IPS DF 6.9 (cell line): ENCODE data around the gene NVL.
A peak's percentile ranks its signal among the peaks of the same experiment; 100 is the strongest.

Experiments used
- DNase-seq: peaks from one replicate; pipeline ENCODE4 v3.0.0-alpha.2; 2013; ENCODE audit warnings: low read depth, low spot score
- H3K27ac ChIP-seq: one replicate; pipeline ENCODE4 v1.5.1; 2013; ENCODE audit warnings: low read length, control low read depth
- H3K27me3 ChIP-seq: 2 replicates; pipeline ENCODE4 v1.6.1; 2013; ENCODE audit warnings: mild to moderate bottlenecking, low read length; ENCODE audit not compliant: control insufficient read depth, insufficient read depth
- H3K36me3 ChIP-seq: 2 replicates; pipeline ENCODE4 v1.6.1; 2013; ENCODE audit warnings: low read length; ENCODE audit not compliant: control insufficient read depth, insufficient read depth
- H3K4me1 ChIP-seq: 2 replicates; pipeline ENCODE4 v1.6.1; 2013; ENCODE audit warnings: low read length; ENCODE audit not compliant: control insufficient read depth, insufficient read depth
- H3K4me3 ChIP-seq: 2 replicates; pipeline ENCODE4 v1.5.1; 2013; ENCODE audit warnings: mild to moderate bottlenecking, low read length
- H3K9me3 ChIP-seq: 2 replicates; pipeline ENCODE4 v1.6.1; 2013; ENCODE audit warnings: low read length, inconsistent platforms; ENCODE audit not compliant: control insufficient read depth, insufficient read depth
- WGBS: extraction: QIAGEN DNeasy Blood & Tissue Kit; methylation state at CpG from one replicate; pipeline ENCODE4 v1.1.7; 2013; ENCODE audit warnings: mixed read lengths, missing lambda C conversion rate; ENCODE audit not compliant: insufficient read length, insufficient coverage; 5-methylcytosine and 5-hydroxymethylcytosine counted together

NVL gene

DNA sequence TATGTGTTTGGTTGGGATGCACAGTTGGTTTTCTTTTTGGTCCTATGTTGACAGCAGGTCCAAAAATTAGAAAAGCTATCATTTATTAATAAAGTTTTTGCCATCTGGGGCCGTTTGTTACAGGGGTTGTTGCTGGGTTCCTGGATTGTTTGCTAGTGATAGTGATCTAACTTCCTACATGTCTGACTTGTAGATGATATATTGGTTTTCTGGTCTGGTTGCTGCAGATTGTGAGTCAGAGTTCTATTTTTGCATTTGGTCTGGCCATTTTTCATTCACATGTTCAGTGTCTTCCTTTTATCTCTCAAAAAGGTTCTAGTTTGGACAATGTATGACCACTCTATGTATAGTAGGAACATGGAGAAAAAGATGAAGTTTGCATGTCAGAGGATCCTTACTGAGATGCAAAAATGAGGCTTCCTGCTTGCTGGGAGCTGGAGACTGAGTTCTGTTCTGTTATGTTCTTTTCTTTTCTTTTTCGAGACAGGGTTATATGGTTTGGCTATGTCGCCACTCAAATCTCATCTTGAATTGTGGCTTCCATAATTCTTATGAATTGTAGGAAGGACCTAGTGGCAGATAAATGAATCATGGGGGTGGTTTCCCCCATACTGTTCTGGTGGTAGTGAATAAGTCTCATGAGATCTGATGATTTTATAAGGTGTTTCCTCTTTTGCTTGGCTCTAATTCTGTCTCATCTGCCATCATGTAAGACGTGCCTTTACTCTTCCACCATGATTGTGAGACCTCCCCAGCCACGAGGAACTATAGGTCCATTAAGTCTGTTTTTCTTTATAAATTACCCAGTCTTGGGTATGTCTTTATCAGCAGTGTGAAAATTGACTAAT lies 4.2 kb upstream of the NVL start:
- no peak overlapping the region for H3K27ac ChIP-seq

DNA sequence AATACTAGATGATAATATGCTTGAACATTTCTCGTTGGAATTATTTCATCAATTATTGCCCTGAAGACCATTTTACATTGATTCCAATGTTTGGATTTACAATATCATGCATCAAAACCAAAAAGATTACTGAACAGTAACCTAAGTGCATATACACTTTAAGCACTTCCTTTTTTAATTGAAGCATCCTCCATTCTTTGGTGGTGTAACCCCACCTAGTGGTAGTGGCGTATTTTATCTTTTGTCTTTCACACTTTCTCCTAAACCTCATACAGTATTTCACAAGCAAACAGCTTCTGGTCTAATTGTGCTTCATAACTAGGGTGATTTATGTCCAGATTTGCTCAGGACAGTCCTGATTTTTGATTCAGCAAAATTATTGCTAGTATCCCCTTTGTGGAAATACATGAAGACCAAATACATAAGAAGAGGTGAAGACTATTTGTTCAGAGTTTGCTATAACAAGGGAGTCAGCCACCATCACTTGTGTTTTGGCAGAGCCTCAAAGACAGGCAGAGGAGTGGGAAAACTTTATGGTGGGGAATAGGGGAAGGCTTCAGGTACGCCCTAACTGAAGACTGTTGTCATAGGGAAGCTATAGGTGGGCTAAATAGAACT lies 3.4 kb upstream of the NVL start:
- no CpG with 5 or more reads among the region's 3 CpGs for WGBS
- H3K27ac ChIP-seq: no peak overlapping the region
- no peaks in the 10 kb centered on the region for H3K9me3 ChIP-seq
- no peak for DNase-seq
- no peak overlapping the region for H3K4me3 ChIP-seq
- no peaks in the 10 kb centered on the region for H3K4me1 ChIP-seq
- no peaks in the 10 kb centered on the region for H3K27me3 ChIP-seq
- no peaks in the 10 kb centered on the region for H3K36me3 ChIP-seq

More for the DNA sequence above, 4.2 kb upstream of the NVL start:
- Histone ChIP-seq H3K4me1 (no peaks in the 10 kb centered on the region), H3K9me3 (no peaks in the 10 kb centered on the region), H3K4me3 (no peak overlapping the region), H3K36me3 (no peaks in the 10 kb centered on the region), H3K27me3 (no peaks in the 10 kb centered on the region)
- DNase-seq: no peak
- no CpG with 5 or more reads among the region's 5 CpGs for WGBS

GRCh38 chr1:224331824-224332223 lies 1.9 kb upstream of the NVL start:
- Histone ChIP-seq H3K27me3 (no peaks in the 10 kb centered on the region), H3K4me3 (no peak overlapping the region), H3K4me1 (no peaks in the 10 kb centered on the region), H3K9me3 (no peaks in the 10 kb centered on the region), H3K36me3 (no peaks in the 10 kb centered on the region), H3K27ac (no peak overlapping the region)
- no CpG with 5 or more reads among the region's 2 CpGs for WGBS
- no peak for DNase-seq

GRCh38 chr1:224331326-224331725 lies 1.4 kb upstream of the NVL start:
- Histone ChIP-seq H3K36me3 (no peaks in the 10 kb centered on the region), H3K4me3 (no peak overlapping the region), H3K9me3 (no peaks in the 10 kb centered on the region), H3K4me1 (no peaks in the 10 kb centered on the region), H3K27ac (no peak overlapping the region), H3K27me3 (no peaks in the 10 kb centered on the region)
- no peak for DNase-seq
- WGBS: no CpG with 5 or more reads among the region's 2 CpGs

- Histone ChIP-seq H3K27ac (no peak overlapping the region), H3K4me3 (peak overlapping the region; percentile 77), H3K4me1 (no peaks in the 10 kb centered on the region), H3K36me3 (0 out of 2 replicates have a peak, but pooled peaks cover 2% of the 10 kb centered on the region), H3K9me3 (no peaks in the 10 kb centered on the region), H3K27me3 (no peaks in the 10 kb centered on the region)
- DNase-seq: no peak
- WGBS: no CpG with 5 or more reads among the region's 7 CpGs
Observed at GRCh38 chr1:224329484-224329841, 509 bp downstream of the NVL start.

DNA sequence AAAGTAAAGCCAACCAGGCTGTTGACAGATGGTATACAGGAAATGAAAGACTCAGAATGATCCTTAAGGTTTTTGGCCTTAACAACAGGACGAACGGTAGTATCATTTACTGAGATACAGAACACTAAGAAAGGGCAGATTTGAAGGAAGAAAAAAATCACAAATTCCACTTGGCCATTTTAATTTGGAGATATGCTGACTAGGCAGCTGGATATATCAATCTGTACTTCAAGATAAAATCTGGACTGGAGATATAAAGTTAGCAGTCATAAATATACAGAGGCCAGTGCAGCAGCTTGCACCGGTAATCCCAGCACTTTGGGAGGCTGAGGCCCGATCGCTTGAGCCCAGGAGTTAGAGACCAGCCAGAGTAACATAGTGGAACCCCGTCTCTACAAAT lies 1.3 kb downstream of the NVL start:
- no CpG with 5 or more reads among the region's 6 CpGs for WGBS

DNA sequence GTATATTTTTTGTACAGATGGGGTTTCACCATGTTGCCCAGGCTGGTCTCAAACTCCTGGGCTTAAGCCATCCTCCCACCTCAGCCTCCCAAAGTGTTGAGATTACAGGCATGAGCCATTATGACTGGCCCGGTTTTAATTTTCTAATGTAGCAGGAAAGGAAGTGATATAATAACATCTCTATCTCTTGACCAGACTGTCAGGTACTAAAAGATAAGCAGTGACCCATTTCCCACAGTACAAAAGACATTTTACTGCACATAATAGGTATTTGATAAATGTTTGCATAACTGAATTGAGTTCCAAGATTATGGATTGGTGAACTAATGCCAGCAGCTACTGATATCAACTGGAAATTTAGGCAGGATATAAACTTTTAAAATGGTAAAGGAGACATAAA lies 4.0 kb downstream of the NVL start:
- 0 out of 2 replicates have a peak, but pooled peaks cover 2% of the 10 kb centered on the region for H3K36me3 ChIP-seq
- no peak overlapping the region for H3K4me3 ChIP-seq
- WGBS: no CpG with 5 or more reads among the region's 1 CpG
- no peaks in the 10 kb centered on the region for H3K27me3 ChIP-seq
- DNase-seq: no peak
- no peaks in the 10 kb centered on the region for H3K9me3 ChIP-seq
- no peak overlapping the region for H3K27ac ChIP-seq
- H3K4me1 ChIP-seq: no peaks in the 10 kb centered on the region

More for the DNA sequence above, 1.3 kb downstream of the NVL start:
- H3K36me3 ChIP-seq: 0 out of 2 replicates have a peak, but pooled peaks cover 2% of the 10 kb centered on the region
- H3K27ac ChIP-seq: no peak overlapping the region
- DNase-seq: no peak
- no peak overlapping the region for H3K4me3 ChIP-seq
- no peaks in the 10 kb centered on the region for H3K9me3 ChIP-seq
- H3K27me3 ChIP-seq: no peaks in the 10 kb centered on the region
- no peaks in the 10 kb centered on the region for H3K4me1 ChIP-seq

DNA sequence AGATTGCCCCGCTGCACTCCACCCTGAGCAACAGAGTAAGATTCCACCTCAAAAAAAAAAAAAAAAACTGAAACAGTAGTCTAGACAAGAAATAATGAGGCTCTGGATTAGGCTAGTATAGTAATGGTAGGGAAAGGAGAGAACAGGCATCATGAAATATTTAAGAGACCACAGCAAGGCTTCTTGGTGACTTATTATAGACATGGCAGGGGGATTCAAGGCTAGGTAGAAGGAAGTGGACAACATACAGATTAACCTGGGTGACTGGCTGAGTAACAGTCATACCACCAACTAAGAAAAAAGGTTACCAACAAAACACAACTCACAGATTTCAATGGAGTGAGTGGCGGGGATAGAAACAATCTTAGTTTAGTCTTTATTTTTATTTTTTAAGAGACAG lies 8.3 kb downstream of the NVL start:
- Histone ChIP-seq H3K27me3 (no peaks in the 10 kb centered on the region), H3K4me1 (no peaks in the 10 kb centered on the region), H3K9me3 (no peaks in the 10 kb centered on the region), H3K4me3 (no peak overlapping the region), H3K27ac (no peak overlapping the region), H3K36me3 (peaks cover 2% of the 10 kb centered on the region; the same call in 1 of the 2 replicates)
- DNase-seq: no peak
- WGBS: no CpG with 5 or more reads among the region's 2 CpGs

- WGBS: no CpG with 5 or more reads among the region's 4 CpGs
- no peak for DNase-seq
- no peaks in the 10 kb centered on the region for H3K4me1 ChIP-seq
- H3K9me3 ChIP-seq: no peaks in the 10 kb centered on the region
- no peaks in the 10 kb centered on the region for H3K27me3 ChIP-seq
- H3K27ac ChIP-seq: no peak overlapping the region
- H3K36me3 ChIP-seq: no peaks in the 10 kb centered on the region; the same call in 1 of the 2 replicates
- no peak overlapping the region for H3K4me3 ChIP-seq
Observed at GRCh38 chr1:224317383-224318045, 12.5 kb downstream of the NVL start.

GRCh38 chr1:224312025-224312424 lies 17.9 kb downstream of the NVL start:
- Histone ChIP-seq H3K4me1 (no peaks in the 10 kb centered on the region), H3K36me3 (peaks cover 2% of the 10 kb centered on the region; the same call in 1 of the 2 replicates), H3K9me3 (no peaks in the 10 kb centered on the region), H3K27me3 (no peaks in the 10 kb centered on the region), H3K4me3 (no peak overlapping the region), H3K27ac (no peak overlapping the region)
- DNase-seq: no peak
- no CpG with 5 or more reads among the region's 2 CpGs for WGBS
